Adrenal gland (tissue), 5 donors: ENCODE measurements around the gene ZSCAN2.

Experiments used
- CTCF ChIP-seq, 6 experiments: fragments of 450-650 bp in 4 of 6; fragments of 200-600 bp in 2 of 6; sonication (generic) in 1 of 6; IDR thresholded peaks; 1 replicate in 5 of 6; 2 replicates in 1 of 6; pipeline versions ENCODE4 v1.5.1 to v1.8.0; 2016 to 2021; ENCODE audit warnings: antibody characterized with exemption in 6 of 6, mild to moderate bottlenecking in 2 of 6, moderate library complexity in 1 of 6
- POLR2A ChIP-seq, 2 donors: fragments of 450-650 bp; IDR thresholded peaks; one replicate each; pipeline ENCODE4 v1.6.1; 2017; ENCODE audit warnings: antibody characterized with exemption in 2 of 2, mild to moderate bottlenecking in 2 of 2, moderate library complexity in 1 of 2
- donor health status: DM: no; HTN: no; CAD: no.

- TF ChIP-seq CTCF (IDR thresholded peaks at IDR 0.05) = no peak
- no peak for TF ChIP-seq POLR2A (IDR thresholded peaks at IDR 0.05)
Measured at GRCh38 chr15:84668221-84668982, 67.6 kb downstream of the ZSCAN2 start.
